A549 (cell line): ENCODE results near the gene DNAAF3. TPM values are rescaled to one million over a fixed set of nuclear protein-coding genes. Genes with fewer than 3 reads are reported as not detected.

Source experiments
- ATAC-seq, 2 experiments: fragments of 200-7000 bp in 1 of 2; fragments of >200 bp in 1 of 2; cut with Nextera tagmentation in 1 of 2; cut with Tn5 transposase in 1 of 2; 3 replicates each; pipeline versions ENCODE4 v1.8.0 to v1.9.1; 2018 to 2020; ENCODE audit warnings: mild to moderate bottlenecking in 1 of 2, moderate library complexity in 1 of 2
- CTCF ChIA-PET: fragments of 300-600 bp; sonication (Branson Sonifier 250); formaldehyde crosslinking; extraction: SDS; loops from one replicate; lab custom pipeline; 2021; ENCODE audit warnings: antibody characterized with exemption, inconsistent platforms; lab: Yijun Ruan, JAX
- POLR2A ChIA-PET: fragments of 350-600 bp; formaldehyde crosslinking; extraction: SDS; loops from one replicate; lab custom pipeline; 2021; ENCODE audit warnings: antibody characterized with exemption, inconsistent platforms; lab: Yijun Ruan, JAX
- DNase-seq, 2 experiments: peaks; one replicate each; pipeline versions ENCODE4 v3.0.0 to v3.0.0-alpha.2; 2011 to 2016; ENCODE audit warnings: low read depth in 1 of 2, low spot score in 1 of 2
- FAIRE-seq: peaks from 2 replicates; lab custom pipeline; 2011; peaks lifted over from hg19 to GRCh38; lab: Jason Lieb, UNC
- H3K27ac ChIP-seq, 2 experiments: fragments of >200 bp; sonication (Bioruptor Twin); formaldehyde crosslinking; 3 replicates each; pipeline ENCODE4 v1.5.1; 2016 to 2017
- H3K4me1 ChIP-seq: fragments of >200 bp; sonication (Bioruptor Twin); formaldehyde crosslinking; 3 replicates; pipeline ENCODE4 v1.6.1; 2016
- H3K4me2 ChIP-seq: fragments of >200 bp; sonication (Bioruptor Twin); formaldehyde crosslinking; 3 replicates; pipeline ENCODE4 v1.6.1; 2016
- H3K4me3 ChIP-seq: fragments of >200 bp; sonication (Bioruptor Twin); formaldehyde crosslinking; 3 replicates; pipeline ENCODE4 v1.5.1; 2016
- H3K9me3 ChIP-seq: fragments of >200 bp; sonication (Bioruptor Twin); formaldehyde crosslinking; 3 replicates; pipeline ENCODE4 v1.6.1; 2016
- CEBPB ChIP-seq, 2 experiments: fragments of >200 bp in 1 of 2; sonication (Bioruptor Twin) in 1 of 2; formaldehyde crosslinking in 1 of 2; IDR thresholded peaks; 2 replicates each; pipeline ENCODE4 v1.6.1; 2012 to 2016
- CHD4 ChIP-seq: fragments of 200-600 bp; sonication (generic); IDR thresholded peaks from 2 replicates; pipeline ENCODE4 v1.6.1; 2016; ENCODE audit warnings: antibody characterized with exemption, mild to moderate bottlenecking, borderline replicate concordance
- CTCF ChIP-seq: fragments of >200 bp; sonication (Bioruptor Twin); formaldehyde crosslinking; IDR thresholded peaks from 3 replicates; pipeline ENCODE4 v1.5.1; 2016
- EHF ChIP-seq: fragments of 250-450 bp; sonication (Bioruptor Pico); IDR thresholded peaks from 2 replicates; pipeline ENCODE4 v1.5.0; 2020; ENCODE audit warnings: mild to moderate bottlenecking
- EHMT2 ChIP-seq: fragments of 200-600 bp; sonication (generic); IDR thresholded peaks from 2 replicates; pipeline ENCODE4 v1.6.1; 2016; ENCODE audit warnings: antibody characterized with exemption, low read depth, mild to moderate bottlenecking, moderate library complexity
- FOSB ChIP-seq: fragments of 250-450 bp; sonication (Bioruptor Pico); IDR thresholded peaks from 2 replicates; pipeline ENCODE4 v1.5.0; 2020; ENCODE audit warnings: mild to moderate bottlenecking, moderate library complexity
- GATA3 ChIP-seq: IDR thresholded peaks from 2 replicates; pipeline ENCODE4 v1.6.1; 2012; ENCODE audit warnings: borderline replicate concordance
- HEYL ChIP-seq: fragments of 250-450 bp; sonication (Bioruptor Pico); IDR thresholded peaks from 2 replicates; pipeline ENCODE4 v1.8.0; 2021; ENCODE audit warnings: mild to moderate bottlenecking, moderate library complexity
- HOXB5 ChIP-seq: fragments of 250-450 bp; sonication (Bioruptor Pico); IDR thresholded peaks from 2 replicates; pipeline ENCODE4 v1.5.0; 2020; ENCODE audit warnings: mild to moderate bottlenecking, moderate library complexity
- JUN ChIP-seq, 2 experiments: fragments of >200 bp; sonication (Bioruptor Twin); formaldehyde crosslinking; IDR thresholded peaks; 2 replicates in 1 of 2; 3 replicates in 1 of 2; pipeline ENCODE4 v1.6.1; 2016 to 2017
- JUNB ChIP-seq: fragments of >200 bp; sonication (Bioruptor Twin); formaldehyde crosslinking; IDR thresholded peaks from 2 replicates; pipeline ENCODE4 v1.6.1; 2016
- MAFK ChIP-seq: fragments of 450-650 bp; IDR thresholded peaks from 2 replicates; pipeline ENCODE4 v1.6.1; 2014; ENCODE audit not compliant: partially characterized antibody
- NPAS2 ChIP-seq: fragments of 250-450 bp; sonication (Bioruptor Pico); IDR thresholded peaks from 2 replicates; pipeline ENCODE4 v1.8.0; 2022; ENCODE audit warnings: mild to moderate bottlenecking, moderate library complexity, borderline replicate concordance
- PHF8 ChIP-seq: fragments of 200-600 bp; sonication (generic); IDR thresholded peaks from 2 replicates; pipeline ENCODE4 v1.6.1; 2016; ENCODE audit warnings: low read depth, mild to moderate bottlenecking, antibody characterized with exemption, moderate library complexity, borderline replicate concordance
- POLR2A ChIP-seq: IDR thresholded peaks from 2 replicates; pipeline ENCODE4 v1.6.1; 2012; ENCODE audit warnings: mild to moderate bottlenecking, low read length
- RAD21 ChIP-seq, 2 experiments: fragments of >200 bp in 1 of 2; sonication (Bioruptor Twin) in 1 of 2; formaldehyde crosslinking in 1 of 2; IDR thresholded peaks in 1 of 2; conservative IDR thresholded peaks in 1 of 2; 2 replicates in 1 of 2; 3 replicates in 1 of 2; pipeline ENCODE4 v1.6.1; 2012 to 2018; ENCODE audit warnings: inconsistent platforms in 1 of 2
- RARB ChIP-seq: fragments of 250-450 bp; sonication (Bioruptor Pico); IDR thresholded peaks from 2 replicates; pipeline ENCODE4 v1.8.0; 2021; ENCODE audit warnings: mild to moderate bottlenecking, moderate library complexity
- REST ChIP-seq: fragments of 200-600 bp; sonication (generic); IDR thresholded peaks from 2 replicates; pipeline ENCODE4 v1.6.1; 2016; ENCODE audit warnings: antibody characterized with exemption, mild to moderate bottlenecking, moderate library complexity
- SREBF2 ChIP-seq: fragments of 450-650 bp; IDR thresholded peaks from 2 replicates; pipeline ENCODE4 v1.6.1; 2014; ENCODE audit warnings: mild to moderate bottlenecking, moderate library complexity
- TP53 ChIP-seq: fragments of 250-450 bp; sonication (Bioruptor Pico); IDR thresholded peaks from 2 replicates; pipeline ENCODE4 v1.5.0; 2021; ENCODE audit warnings: mild to moderate bottlenecking, moderate library complexity
- ZC3H11A ChIP-seq: fragments of 450-650 bp; IDR thresholded peaks from 2 replicates; pipeline ENCODE4 v1.6.1; 2014; ENCODE audit warnings: antibody characterized with exemption, mild to moderate bottlenecking
- ZFP36 ChIP-seq: fragments of 450-650 bp; IDR thresholded peaks from 2 replicates; pipeline ENCODE4 v1.6.1; 2014; ENCODE audit warnings: borderline replicate concordance; ENCODE audit not compliant: partially characterized antibody
- WGBS: methylation state at CpG from one replicate; pipeline ENCODE4 v1.1.6; 2017; ENCODE audit errors: missing lambda C conversion rate; 5-methylcytosine and 5-hydroxymethylcytosine counted together
- polyA plus RNA-seq, 4 experiments: library from polyadenylated mRNA; depleted of rRNA in 3 of 4; stranded (reverse); fragments of >200 nt; fragmentation: RNase III in 1 of 4; extraction: RNeasy Plus Mini Kit Qiagen cat#74134 plus additional on column Dnase treatment in 1 of 4; gene quantifications; 2 replicates in 3 of 4; 3 replicates in 1 of 4; pipeline ENCODE4 v1.2.3, GENCODE V29; 2011 to 2017
- TF ChIP-seq, protein P1 (sequence below): fragments of 450-650 bp; IDR thresholded peaks from 2 replicates; pipeline ENCODE4 v1.6.1; 2014; ENCODE audit warnings: antibody characterized with exemption
- TF ChIP-seq, protein P2 (sequence below): IDR thresholded peaks from 2 replicates; pipeline ENCODE4 v1.6.1; 2012
- TF ChIP-seq, protein P3 (sequence below): fragments of 250-450 bp; sonication (Bioruptor Pico); IDR thresholded peaks from 2 replicates; pipeline ENCODE4 v1.5.0; 2020; ENCODE audit warnings: low read depth, mild to moderate bottlenecking, moderate library complexity

DNAAF3 gene
- polyA plus RNA-seq, 2 of the 4 experiments (the other 2 are of a cell fraction): 4.0 to 5.3 TPM

GRCh38 chr19:55189403-55189835, 23.0 kb upstream of the DNAAF3 start (continued):
- peak; percentile 77 to 84; a peak in 3 of 5 replicates for TF ChIP-seq JUN (IDR thresholded peaks at IDR 0.05)
- 0 out of 2 replicates have a peak, but pooled peaks have one; percentile 24 for TF ChIP-seq TP53 (CRISPR knock-in tag)
- peak; percentile 51 for TF ChIP-seq MAFK
- no peak for TF ChIP-seq RARB (CRISPR knock-in tag)
- peak; percentile 45 for TF ChIP-seq POLR2A
- no peak for TF ChIP-seq HEYL
- TF ChIP-seq CEBPB (IDR thresholded peaks at IDR 0.05): peak; percentile 6 to 66; a peak in 1 of 4 replicates
- TF ChIP-seq, protein P1, sequence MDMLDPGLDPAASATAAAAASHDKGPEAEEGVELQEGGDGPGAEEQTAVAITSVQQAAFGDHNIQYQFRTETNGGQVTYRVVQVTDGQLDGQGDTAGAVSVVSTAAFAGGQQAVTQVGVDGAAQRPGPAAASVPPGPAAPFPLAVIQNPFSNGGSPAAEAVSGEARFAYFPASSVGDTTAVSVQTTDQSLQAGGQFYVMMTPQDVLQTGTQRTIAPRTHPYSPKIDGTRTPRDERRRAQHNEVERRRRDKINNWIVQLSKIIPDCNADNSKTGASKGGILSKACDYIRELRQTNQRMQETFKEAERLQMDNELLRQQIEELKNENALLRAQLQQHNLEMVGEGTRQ: peak; percentile 87
- TF ChIP-seq NPAS2: peak; percentile 92
- 0 out of 5 replicates have a peak, but pooled peaks of 1 of the 2 experiments have one; percentile 5 for TF ChIP-seq RAD21 (conservative IDR thresholded peaks at IDR 0.05 in 1 of 2, IDR thresholded peaks at IDR 0.05 in 1 of 2)
- no peak; the same call in 1 of the 2 replicates for TF ChIP-seq EHF (CRISPR knock-in tag)
- TF ChIP-seq, all 56 proteins: peak for 21

DNA sequence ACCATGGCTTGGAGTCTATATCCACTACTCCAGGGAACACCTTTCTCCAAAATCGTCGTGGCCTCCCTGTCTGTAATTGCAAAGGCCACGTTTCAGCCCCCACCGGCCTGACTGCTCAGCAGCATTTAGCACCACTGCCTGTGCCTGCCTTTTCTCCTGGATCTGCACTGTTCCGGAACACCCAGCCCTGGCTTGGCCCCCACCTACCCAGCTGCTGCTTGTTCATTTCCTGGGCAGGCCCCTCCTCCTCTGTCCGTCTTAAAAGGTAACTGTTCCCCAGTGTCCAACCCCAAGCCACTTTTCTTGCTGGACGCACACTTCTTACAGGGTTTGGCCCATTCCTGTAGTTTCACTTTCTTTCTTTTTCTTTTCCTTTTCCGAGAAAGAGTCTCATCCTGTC, 22.2 kb upstream of the DNAAF3 start:
- TF ChIP-seq, protein P2, sequence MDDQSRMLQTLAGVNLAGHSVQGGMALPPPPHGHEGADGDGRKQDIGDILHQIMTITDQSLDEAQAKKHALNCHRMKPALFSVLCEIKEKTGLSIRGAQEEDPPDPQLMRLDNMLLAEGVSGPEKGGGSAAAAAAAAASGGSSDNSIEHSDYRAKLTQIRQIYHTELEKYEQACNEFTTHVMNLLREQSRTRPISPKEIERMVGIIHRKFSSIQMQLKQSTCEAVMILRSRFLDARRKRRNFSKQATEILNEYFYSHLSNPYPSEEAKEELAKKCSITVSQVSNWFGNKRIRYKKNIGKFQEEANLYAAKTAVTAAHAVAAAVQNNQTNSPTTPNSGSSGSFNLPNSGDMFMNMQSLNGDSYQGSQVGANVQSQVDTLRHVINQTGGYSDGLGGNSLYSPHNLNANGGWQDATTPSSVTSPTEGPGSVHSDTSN: no peak
- no peak for TF ChIP-seq EHMT2
- Histone ChIP-seq H3K4me2 (peak overlapping the region; percentile 73), H3K27ac (peak overlapping the region; percentile 73 to 90), H3K9me3 (no peaks in the 10 kb centered on the region), H3K4me1 (peaks cover 14% of the 10 kb centered on the region), H3K4me3 (no peak overlapping the region)
- ATAC-seq (peak in 1 of 2 experiments; percentile 6; a peak in 1 of 6 replicates), DNase-seq (no peak), FAIRE-seq (no peak)
- WGBS: 90% methylated on average over 8 of the region's 8 CpGs
- ChIA-PET CTCF (interaction anchor here (0.9 to 2.3 kb wide), 6 partner anchors 11 to 195 kb away, joined by 3 to 9 read pairs (median 3); partner anchors contain the start of genes DNAAF3 and TMEM190), POLR2A (interaction anchor here (0.6 to 1.6 kb wide), 5 partner anchors 9 to 219 kb away, joined by 3 to 5 read pairs (median 4); partner anchors contain the start of genes PPP1R12C, PTPRH, SYT5 and UBE2S)

GRCh38 chr19:55186080-55186479, 19.7 kb upstream of the DNAAF3 start:
- WGBS: 70% methylated on average over 12 of the region's 12 CpGs
- H3K4me2 ChIP-seq: no peak overlapping the region
- TF ChIP-seq PHF8: no peak
- no peak for TF ChIP-seq ZFP36
- TF ChIP-seq, protein P3, sequence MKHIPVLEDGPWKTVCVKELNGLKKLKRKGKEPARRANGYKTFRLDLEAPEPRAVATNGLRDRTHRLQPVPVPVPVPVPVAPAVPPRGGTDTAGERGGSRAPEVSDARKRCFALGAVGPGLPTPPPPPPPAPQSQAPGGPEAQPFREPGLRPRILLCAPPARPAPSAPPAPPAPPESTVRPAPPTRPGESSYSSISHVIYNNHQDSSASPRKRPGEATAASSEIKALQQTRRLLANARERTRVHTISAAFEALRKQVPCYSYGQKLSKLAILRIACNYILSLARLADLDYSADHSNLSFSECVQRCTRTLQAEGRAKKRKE (CRISPR knock-in tag): no peak
- no peak for TF ChIP-seq ZC3H11A
- no peak for TF ChIP-seq FOSB (CRISPR knock-in tag)
- TF ChIP-seq, all 56 proteins: peak for 0
- no peak for FAIRE-seq
- no peak overlapping the region for H3K27ac ChIP-seq
- H3K4me3 ChIP-seq: no peak overlapping the region
- peaks cover 14% of the 10 kb centered on the region for H3K4me1 ChIP-seq
- ATAC-seq: no peak
- DNase-seq: no peak
- POLR2A ChIA-PET: no interaction called here
- CTCF ChIA-PET: interaction anchor here (0.9 to 1.3 kb wide), 2 partner anchors 11 to 26 kb away, joined by 3 read pairs; no protein-coding TSS in a partner anchor
- no peaks in the 10 kb centered on the region for H3K9me3 ChIP-seq

- H3K9me3 ChIP-seq: no peaks in the 10 kb centered on the region
- no peak overlapping the region for H3K4me3 ChIP-seq
- no peak for DNase-seq
- H3K27ac ChIP-seq: no peak overlapping the region
- FAIRE-seq: no peak
- ATAC-seq: no peak
- ChIA-PET CTCF (interaction anchor here (2.0 to 10.0 kb wide), 6 partner anchors 7 to 41 kb away, joined by 7 to 64 read pairs (median 14); partner anchors contain the start of gene DNAAF3), POLR2A (no interaction called here)
- 73% methylated on average over 18 of the region's 20 CpGs for WGBS
- H3K4me2 ChIP-seq: no peak overlapping the region
- peaks cover 14% of the 10 kb centered on the region for H3K4me1 ChIP-seq
- TF ChIP-seq CTCF (no peak), PHF8 (no peak), GATA3 (no peak), REST (no peak), TP53 (CRISPR knock-in tag) (no peak), SREBF2 (no peak), CHD4 (no peak), JUNB (no peak), HOXB5 (no peak)
Measured at GRCh38 chr19:55181740-55182139, 15.3 kb upstream of the DNAAF3 start.
